AG04450 (cell line): ENCODE results near the gene TLR3. TPM values are rescaled to one million over a fixed set of nuclear protein-coding genes. Genes with fewer than 3 reads are reported as not detected.

ENCODE experiments used
- CTCF ChIA-PET: fragments of 300-600, 350-600 bp; formaldehyde crosslinking; extraction: SDS; loops from one replicate; lab custom pipeline; 2022; ENCODE audit warnings: antibody characterized with exemption, inconsistent platforms; lab: Charles Lee
- POLR2A ChIA-PET: fragments of 350-600 bp; formaldehyde crosslinking; extraction: SDS; loops from one replicate; lab custom pipeline; 2021; ENCODE audit warnings: antibody characterized with exemption, inconsistent platforms; lab: Yijun Ruan, JAX
- DNase-seq: peaks from one replicate; pipeline ENCODE4 v3.0.0-alpha.2; 2011; ENCODE audit warnings: low read depth, low spot score
- H3K27ac ChIP-seq: one replicate; pipeline ENCODE4 v1.5.1; 2012; ENCODE audit warnings: low read depth, low read length, control low read depth
- H3K27me3 ChIP-seq: one replicate; pipeline ENCODE4 v1.6.0; 2012; ENCODE audit warnings: low read length; ENCODE audit not compliant: control insufficient read depth, insufficient read depth
- H3K4me3 ChIP-seq: 2 replicates; pipeline ENCODE4 v1.5.1; 2011; ENCODE audit warnings: mild to moderate bottlenecking, low read depth, low read length, control low read depth
- H3K9me3 ChIP-seq: 2 replicates; pipeline ENCODE4 v1.5.1; 2012; ENCODE audit warnings: low read length; ENCODE audit not compliant: control insufficient read depth, insufficient read depth
- polyA plus RNA-seq: library from polyadenylated mRNA; depleted of rRNA; stranded (reverse); fragments of >200 nt; gene quantifications from 2 replicates; pipeline ENCODE4 v1.2.3, GENCODE V29; 2011
- TF ChIP-seq, protein P1 (sequence below): IDR thresholded peaks from 2 replicates; pipeline ENCODE4 v1.5.1; 2011; ENCODE audit warnings: low read depth, low read length, control low read depth, inconsistent platforms

Gene TLR3
- polyA plus RNA-seq, 1 experiment, result 1.1 TPM

- Histone ChIP-seq H3K4me3 (no peak overlapping the region), H3K9me3 (no peaks in the 10 kb centered on the region), H3K27ac (no peak overlapping the region), H3K27me3 (no peaks in the 10 kb centered on the region)
- ChIA-PET CTCF (interaction anchor here (0.6 kb wide), 1 partner anchor 329 kb away, joined by 4 read pairs; no protein-coding TSS in a partner anchor), POLR2A (no interaction called here)
- no peak for DNase-seq
- TF ChIP-seq, protein P1, sequence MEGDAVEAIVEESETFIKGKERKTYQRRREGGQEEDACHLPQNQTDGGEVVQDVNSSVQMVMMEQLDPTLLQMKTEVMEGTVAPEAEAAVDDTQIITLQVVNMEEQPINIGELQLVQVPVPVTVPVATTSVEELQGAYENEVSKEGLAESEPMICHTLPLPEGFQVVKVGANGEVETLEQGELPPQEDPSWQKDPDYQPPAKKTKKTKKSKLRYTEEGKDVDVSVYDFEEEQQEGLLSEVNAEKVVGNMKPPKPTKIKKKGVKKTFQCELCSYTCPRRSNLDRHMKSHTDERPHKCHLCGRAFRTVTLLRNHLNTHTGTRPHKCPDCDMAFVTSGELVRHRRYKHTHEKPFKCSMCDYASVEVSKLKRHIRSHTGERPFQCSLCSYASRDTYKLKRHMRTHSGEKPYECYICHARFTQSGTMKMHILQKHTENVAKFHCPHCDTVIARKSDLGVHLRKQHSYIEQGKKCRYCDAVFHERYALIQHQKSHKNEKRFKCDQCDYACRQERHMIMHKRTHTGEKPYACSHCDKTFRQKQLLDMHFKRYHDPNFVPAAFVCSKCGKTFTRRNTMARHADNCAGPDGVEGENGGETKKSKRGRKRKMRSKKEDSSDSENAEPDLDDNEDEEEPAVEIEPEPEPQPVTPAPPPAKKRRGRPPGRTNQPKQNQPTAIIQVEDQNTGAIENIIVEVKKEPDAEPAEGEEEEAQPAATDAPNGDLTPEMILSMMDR, result no peak
These were observed 773 bp downstream of the TLR3 start for GRCh38 chr4:186069729-186070128.

GRCh38 chr4:186072516-186072915 lies 3.6 kb downstream of the TLR3 start:
- ChIA-PET CTCF (no interaction called here), POLR2A (no interaction called here)
- TF ChIP-seq, protein P1, result no peak
- H3K9me3 ChIP-seq, result no peaks in the 10 kb centered on the region
- no peak for DNase-seq
- no peak overlapping the region for H3K27ac ChIP-seq
- no peaks in the 10 kb centered on the region for H3K27me3 ChIP-seq
- H3K4me3 ChIP-seq, result no peak overlapping the region

DNA sequence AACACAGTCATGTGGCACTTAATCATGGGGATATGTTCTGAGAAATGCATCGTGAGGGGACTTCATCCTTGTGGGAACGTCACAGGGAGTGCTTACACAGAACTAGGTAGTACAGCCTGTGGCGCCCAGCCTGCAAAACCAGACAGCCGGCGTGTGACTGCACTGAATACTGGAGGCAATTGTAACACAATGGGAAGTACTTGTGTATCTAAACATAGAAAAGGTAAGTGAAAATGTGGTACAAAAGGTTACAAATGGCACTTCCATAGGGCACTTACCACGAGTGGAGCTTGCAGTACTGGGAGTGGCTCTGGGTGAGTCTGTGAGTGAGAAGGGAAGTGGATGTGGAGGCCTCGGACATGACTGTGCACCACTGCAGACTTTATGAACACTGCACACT lies 5.2 kb downstream of the TLR3 start:
- Histone ChIP-seq H3K4me3 (no peak overlapping the region), H3K27me3 (no peaks in the 10 kb centered on the region), H3K27ac (no peak overlapping the region), H3K9me3 (no peaks in the 10 kb centered on the region)
- DNase-seq, result no peak
- POLR2A ChIA-PET, result no interaction called here
- TF ChIP-seq, protein P1, result no peak
- CTCF ChIA-PET, result interaction anchor here (1.0 kb wide), 1 partner anchor 37 kb away, joined by 4 read pairs; no protein-coding TSS in a partner anchor

DNA sequence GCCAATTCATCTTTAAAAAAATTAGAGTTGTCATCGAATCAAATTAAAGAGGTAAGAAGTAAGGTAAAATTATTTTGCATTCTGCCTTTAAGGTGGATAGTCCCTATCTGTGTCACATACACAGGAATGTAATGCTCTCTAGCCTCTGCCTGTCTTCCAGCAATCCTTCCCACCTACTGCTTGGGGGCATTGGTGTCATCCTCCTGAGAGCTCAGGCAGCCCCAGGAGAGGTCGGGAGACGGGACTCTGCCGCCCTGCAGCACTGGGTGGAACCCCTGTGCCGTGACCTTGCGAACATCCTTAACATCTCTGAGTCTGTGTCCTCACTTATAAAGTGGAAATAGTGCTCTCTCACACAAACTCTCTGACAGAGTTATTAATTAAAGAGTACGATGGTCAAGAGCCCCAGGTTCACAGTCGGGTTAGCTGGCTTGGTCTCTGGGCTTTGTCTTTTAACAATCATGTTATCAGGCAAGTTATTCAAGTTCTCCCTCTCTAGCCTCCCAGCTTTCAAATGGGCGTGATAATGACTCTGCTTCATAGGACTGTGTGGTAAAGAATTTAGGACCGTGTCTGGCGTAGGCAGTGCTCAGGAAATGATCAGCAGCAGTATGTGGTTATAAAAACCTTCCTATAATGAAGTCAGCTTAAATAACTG lies 10.2 kb downstream of the TLR3 start:
- no peaks in the 10 kb centered on the region for H3K27me3 ChIP-seq
- POLR2A ChIA-PET, result no interaction called here
- no peak for DNase-seq
- TF ChIP-seq, protein P1, result no peak
- no peaks in the 10 kb centered on the region for H3K9me3 ChIP-seq
- H3K4me3 ChIP-seq, result no peak overlapping the region
- CTCF ChIA-PET, result interaction anchor here (0.6 kb wide), 1 partner anchor 1045 kb away, joined by 3 read pairs; no protein-coding TSS in a partner anchor
- no peak overlapping the region for H3K27ac ChIP-seq

- TF ChIP-seq, protein P1, result no peak
- Histone ChIP-seq H3K4me3 (no peak overlapping the region), H3K27me3 (no peaks in the 10 kb centered on the region), H3K9me3 (no peaks in the 10 kb centered on the region), H3K27ac (no peak overlapping the region)
- ChIA-PET POLR2A (no interaction called here), CTCF (interaction anchor here (2.6 kb wide), 1 partner anchor 42 kb away, joined by 7 read pairs; no protein-coding TSS in a partner anchor)
- no peak for DNase-seq
These were observed 10.7 kb downstream of the TLR3 start for GRCh38 chr4:186079694-186080093.
